ENCODE data around the gene TRAM2.

- TF ChIP-seq GATA2 (IDR thresholded peaks at IDR 0.05; ENCODE audit: low read depth, low read length): no peak
- no peak for TF ChIP-seq GATA3 (IDR thresholded peaks at IDR 0.05; ENCODE audit: low read depth, low read length)
Observed at GRCh38 chr6:52576392-52577021, 353 bp downstream of the TRAM2 start.

All from SH-SY5Y (cell line).